PC-9 (cell line): ENCODE data around the gene DEUP1.

ENCODE experiments used
- EZH2 ChIP-seq: fragments of 200-600 bp; sonication (generic); IDR thresholded peaks from 2 replicates; pipeline ENCODE4 v1.8.0; 2017; ENCODE audit warnings: antibody characterized with exemption, low read depth
- TF ChIP-seq, protein P1 (sequence below): fragments of 200-600 bp; sonication (generic); conservative IDR thresholded peaks from 2 replicates; pipeline ENCODE4 v1.6.1; 2017; ENCODE audit warnings: mixed run types, antibody characterized with exemption, mild to moderate bottlenecking, moderate library complexity

GRCh38 chr11:93410441-93410840, 79.9 kb downstream of the DEUP1 start:
- TF ChIP-seq, protein P1, sequence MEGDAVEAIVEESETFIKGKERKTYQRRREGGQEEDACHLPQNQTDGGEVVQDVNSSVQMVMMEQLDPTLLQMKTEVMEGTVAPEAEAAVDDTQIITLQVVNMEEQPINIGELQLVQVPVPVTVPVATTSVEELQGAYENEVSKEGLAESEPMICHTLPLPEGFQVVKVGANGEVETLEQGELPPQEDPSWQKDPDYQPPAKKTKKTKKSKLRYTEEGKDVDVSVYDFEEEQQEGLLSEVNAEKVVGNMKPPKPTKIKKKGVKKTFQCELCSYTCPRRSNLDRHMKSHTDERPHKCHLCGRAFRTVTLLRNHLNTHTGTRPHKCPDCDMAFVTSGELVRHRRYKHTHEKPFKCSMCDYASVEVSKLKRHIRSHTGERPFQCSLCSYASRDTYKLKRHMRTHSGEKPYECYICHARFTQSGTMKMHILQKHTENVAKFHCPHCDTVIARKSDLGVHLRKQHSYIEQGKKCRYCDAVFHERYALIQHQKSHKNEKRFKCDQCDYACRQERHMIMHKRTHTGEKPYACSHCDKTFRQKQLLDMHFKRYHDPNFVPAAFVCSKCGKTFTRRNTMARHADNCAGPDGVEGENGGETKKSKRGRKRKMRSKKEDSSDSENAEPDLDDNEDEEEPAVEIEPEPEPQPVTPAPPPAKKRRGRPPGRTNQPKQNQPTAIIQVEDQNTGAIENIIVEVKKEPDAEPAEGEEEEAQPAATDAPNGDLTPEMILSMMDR: no peak
- TF ChIP-seq EZH2: no peak
